HepG2 (cell line): Measurements from ENCODE around the gene SLC44A4. TPM values are rescaled to one million over a fixed set of nuclear protein-coding genes. Genes with fewer than 3 reads are reported as not detected.

Source experiments
- ADNP ChIP-seq: sonication (generic); formaldehyde crosslinking; IDR thresholded peaks from 2 replicates; pipeline ENCODE4 v1.4.0; 2020; ENCODE audit warnings: missing genetic modification reagents
- CBX1 ChIP-seq: IDR thresholded peaks from one replicate; pipeline ENCODE4 v1.6.1; 2016; ENCODE audit warnings: antibody characterized with exemption, low read depth
- FOXC1 ChIP-seq: sonication (generic); formaldehyde crosslinking; IDR thresholded peaks from 2 replicates; pipeline ENCODE4 v1.8.0; 2022; ENCODE audit warnings: mild to moderate bottlenecking, missing genetic modification reagents, borderline replicate concordance
- IKZF4 ChIP-seq: sonication (generic); formaldehyde crosslinking; IDR thresholded peaks from 2 replicates; pipeline ENCODE4 v1.5.1; 2020; ENCODE audit warnings: borderline replicate concordance, mild to moderate bottlenecking, low read depth, missing genetic modification reagents; ENCODE audit errors: not compliant biosample characterization
- MED1 ChIP-seq: sonication (generic); formaldehyde crosslinking; IDR thresholded peaks from 2 replicates; pipeline ENCODE4 v1.4.0; 2020; ENCODE audit warnings: missing genetic modification reagents
- NFRKB ChIP-seq: fragments of 450-650 bp; IDR thresholded peaks from 2 replicates; pipeline ENCODE4 v1.6.1; 2017
- NR1H2 ChIP-seq: sonication (generic); formaldehyde crosslinking; IDR thresholded peaks from 2 replicates; pipeline ENCODE4 v1.8.1; 2022; ENCODE audit warnings: low read depth, missing genetic modification reagents, borderline replicate concordance
- RBFOX2 ChIP-seq: fragments of 200-400 bp; formaldehyde crosslinking; IDR thresholded peaks from 2 replicates; pipeline ENCODE4 v1.6.1; 2017; ENCODE audit warnings: low read depth, mild to moderate bottlenecking, low read length
- SAFB2 ChIP-seq: sonication (generic); formaldehyde crosslinking; IDR thresholded peaks from 2 replicates; pipeline ENCODE4 v1.5.1; 2020; ENCODE audit warnings: missing genetic modification reagents, low read depth, mild to moderate bottlenecking, borderline replicate concordance
- SP5 ChIP-seq: IDR thresholded peaks from 2 replicates; pipeline ENCODE4 v1.6.1; 2016; ENCODE audit warnings: low read depth, borderline replicate concordance
- ZMYM4 ChIP-seq: sonication (generic); formaldehyde crosslinking; IDR thresholded peaks from 2 replicates; pipeline ENCODE4 v1.8.1; 2023; ENCODE audit warnings: mild to moderate bottlenecking, missing genetic modification reagents
- ZNF260 ChIP-seq: sonication (generic); formaldehyde crosslinking; IDR thresholded peaks from 2 replicates; pipeline ENCODE4 v1.4.0; 2020; ENCODE audit warnings: missing genetic modification reagents, low read depth, mild to moderate bottlenecking, borderline replicate concordance
- ZNF264 ChIP-seq: sonication (generic); formaldehyde crosslinking; IDR thresholded peaks from 2 replicates; pipeline ENCODE4 v1.4.0; 2020; ENCODE audit warnings: missing genetic modification reagents
- ZNF552 ChIP-seq: sonication (generic); formaldehyde crosslinking; IDR thresholded peaks from 2 replicates; pipeline ENCODE4 v1.9.0; 2022; ENCODE audit warnings: missing genetic modification reagents, mild to moderate bottlenecking, borderline replicate concordance
- ZNF567 ChIP-seq: sonication (generic); formaldehyde crosslinking; IDR thresholded peaks from 2 replicates; pipeline ENCODE4 v1.8.1; 2023; ENCODE audit warnings: mild to moderate bottlenecking, missing genetic modification reagents, borderline replicate concordance
- ZNF782 ChIP-seq: sonication (generic); formaldehyde crosslinking; IDR thresholded peaks from 2 replicates; pipeline ENCODE4 v1.4.0; 2020; ENCODE audit warnings: missing genetic modification reagents, mild to moderate bottlenecking, borderline replicate concordance
- polyA plus RNA-seq, 8 experiments: library from polyadenylated mRNA; depleted of rRNA in 3 of 8; stranded (reverse) in 7 of 8; unstranded in 1 of 8; fragments of >200 nt; fragmentation: Illumina TruSeq in 4 of 8; extraction: Trizol in 4 of 8; gene quantifications; 2 replicates each; pipeline versions ENCODE4 v1.2.1 to v1.2.3, GENCODE V29; 2011 to 2016; ENCODE audit warnings: low read depth in 4 of 8, missing spikeins in 1 of 8, mixed read lengths in 1 of 8; ENCODE audit not compliant: insufficient read depth in 1 of 8
- total RNA-seq, 5 experiments: library from RNA; depleted of rRNA; stranded (reverse); fragments of >200 nt; fragmentation: Illumina TruSeq; extraction: Trizol; gene quantifications; 2 replicates each; pipeline ENCODE4 v1.2.3, GENCODE V29; 2016; ENCODE audit warnings: low read depth in 1 of 5
- TF ChIP-seq, protein P1 (sequence below): sonication (generic); formaldehyde crosslinking; IDR thresholded peaks from 2 replicates; pipeline ENCODE4 v1.8.1; 2023; ENCODE audit warnings: mild to moderate bottlenecking, missing genetic modification reagents
- TF ChIP-seq, protein P2 (sequence below): sonication (generic); formaldehyde crosslinking; IDR thresholded peaks from 2 replicates; pipeline ENCODE4 v1.8.1; 2023; ENCODE audit warnings: mild to moderate bottlenecking, moderate library complexity, missing genetic modification reagents
- TF ChIP-seq, protein P3 (sequence below): IDR thresholded peaks from 2 replicates; pipeline ENCODE4 v1.6.1; 2016; ENCODE audit warnings: mild to moderate bottlenecking
- TF ChIP-seq, protein P4 (sequence below): sonication (generic); formaldehyde crosslinking; IDR thresholded peaks from 2 replicates; pipeline ENCODE4 v1.4.0; 2020; ENCODE audit warnings: missing genetic modification reagents, borderline replicate concordance
- TF ChIP-seq, protein P5 (sequence below): sonication (generic); formaldehyde crosslinking; IDR thresholded peaks from 2 replicates; pipeline ENCODE4 v1.8.0; 2022; ENCODE audit warnings: missing genetic modification reagents, low read depth, mild to moderate bottlenecking, borderline replicate concordance

The SLC44A4 gene
- total and polyA plus RNA-seq, 2 of the 13 experiments (the other 11 are each of a cell fraction or from before 2014, with no cell fraction given), result 3.5 to 5.9 TPM

DNA sequence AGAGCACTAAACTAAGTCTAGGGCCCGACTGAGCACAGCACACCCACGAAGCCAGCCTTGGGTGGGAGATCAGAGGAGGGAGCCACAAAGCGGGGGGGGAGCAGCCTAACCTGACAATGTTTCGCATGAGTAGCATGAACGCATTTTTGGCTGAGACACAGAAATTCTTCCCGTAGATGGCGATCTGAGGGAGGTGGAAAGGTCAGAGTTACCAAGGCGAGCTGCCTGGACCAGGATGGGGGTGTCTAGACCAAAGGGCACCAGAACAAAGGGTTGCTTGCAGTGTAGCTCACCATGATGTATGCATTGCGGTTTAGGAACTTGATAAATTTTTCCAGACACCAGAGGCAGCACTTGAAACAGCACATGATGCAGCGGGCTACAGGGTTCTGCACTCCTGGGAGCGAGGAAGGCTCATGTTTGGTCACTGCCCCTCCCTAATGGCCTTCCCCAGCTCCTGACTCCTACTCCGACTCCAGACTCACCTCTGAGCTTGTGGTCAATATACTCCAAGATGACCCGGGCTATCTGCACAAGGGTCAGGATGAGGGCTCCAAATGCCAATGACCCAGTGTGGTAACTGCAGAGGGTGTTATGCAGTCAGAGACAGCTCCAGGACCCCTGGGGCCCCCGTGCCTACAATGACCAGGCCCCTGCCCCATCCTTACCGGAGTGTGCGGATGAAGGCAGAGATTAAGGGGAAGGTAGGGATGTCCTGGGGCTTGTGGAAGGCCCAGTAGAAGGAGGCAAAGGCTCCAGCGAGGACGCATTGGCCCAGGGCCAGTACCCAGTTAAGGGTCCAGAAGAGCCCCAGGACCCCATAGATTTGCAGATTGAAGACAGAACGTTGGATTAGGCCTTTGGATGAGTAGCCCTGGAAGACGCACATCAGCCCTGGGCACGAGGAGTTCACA, 13.3 kb downstream of the SLC44A4 start (continued):
- TF ChIP-seq, protein P1, sequence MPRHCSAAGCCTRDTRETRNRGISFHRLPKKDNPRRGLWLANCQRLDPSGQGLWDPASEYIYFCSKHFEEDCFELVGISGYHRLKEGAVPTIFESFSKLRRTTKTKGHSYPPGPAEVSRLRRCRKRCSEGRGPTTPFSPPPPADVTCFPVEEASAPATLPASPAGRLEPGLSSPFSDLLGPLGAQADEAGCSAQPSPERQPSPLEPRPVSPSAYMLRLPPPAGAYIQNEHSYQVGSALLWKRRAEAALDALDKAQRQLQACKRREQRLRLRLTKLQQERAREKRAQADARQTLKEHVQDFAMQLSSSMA (CRISPR knock-in tag), result no peak
- no peak for TF ChIP-seq ADNP (CRISPR knock-in tag)
- TF ChIP-seq ZNF567 (CRISPR knock-in tag), result 0 out of 2 replicates have a peak, but pooled peaks have one; percentile 8
- peak; percentile 53; the same call in 1 of the 2 replicates for TF ChIP-seq ZNF552 (CRISPR knock-in tag)
- TF ChIP-seq SP5 (CRISPR knock-in tag), result peak; percentile 79; the same call in 1 of the 2 replicates
- TF ChIP-seq NFRKB, result no peak
- TF ChIP-seq, protein P2, sequence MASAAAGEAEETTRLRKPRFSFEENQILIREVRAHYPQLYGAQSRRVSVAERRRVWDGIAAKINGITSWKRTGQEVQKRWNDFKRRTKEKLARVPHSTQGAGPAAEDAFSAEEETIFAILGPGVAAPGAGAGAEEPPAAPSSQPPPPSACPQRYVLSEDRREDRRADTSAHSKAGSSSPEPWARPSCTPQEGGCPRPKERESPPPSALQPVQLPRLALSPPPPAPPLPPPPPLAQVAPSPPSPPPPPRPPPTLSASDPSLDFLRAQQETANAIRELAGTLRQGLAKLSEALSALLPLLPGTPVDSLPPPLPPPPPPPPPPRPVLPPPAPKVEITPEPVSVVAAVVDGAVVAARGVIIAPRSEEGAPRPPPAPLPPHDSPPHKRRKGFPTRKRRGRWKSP (CRISPR knock-in tag), result peak; percentile 61; the same call in 1 of the 2 replicates
- TF ChIP-seq IKZF4 (CRISPR knock-in tag), result no peak
- no peak for TF ChIP-seq ZNF260
- TF ChIP-seq, protein P3, sequence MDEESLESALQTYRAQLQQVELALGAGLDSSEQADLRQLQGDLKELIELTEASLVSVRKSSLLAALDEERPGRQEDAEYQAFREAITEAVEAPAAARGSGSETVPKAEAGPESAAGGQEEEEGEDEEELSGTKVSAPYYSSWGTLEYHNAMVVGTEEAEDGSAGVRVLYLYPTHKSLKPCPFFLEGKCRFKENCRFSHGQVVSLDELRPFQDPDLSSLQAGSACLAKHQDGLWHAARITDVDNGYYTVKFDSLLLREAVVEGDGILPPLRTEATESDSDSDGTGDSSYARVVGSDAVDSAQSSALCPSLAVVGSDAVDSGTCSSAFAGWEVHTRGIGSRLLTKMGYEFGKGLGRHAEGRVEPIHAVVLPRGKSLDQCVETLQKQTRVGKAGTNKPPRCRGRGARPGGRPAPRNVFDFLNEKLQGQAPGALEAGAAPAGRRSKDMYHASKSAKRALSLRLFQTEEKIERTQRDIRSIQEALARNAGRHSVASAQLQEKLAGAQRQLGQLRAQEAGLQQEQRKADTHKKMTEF (CRISPR knock-in tag), result peak; percentile 82
- TF ChIP-seq SAFB2, result peak; percentile 92; the same call in 1 of the 2 replicates
- peak; percentile 58 for TF ChIP-seq RBFOX2
- TF ChIP-seq CBX1, result peak; percentile 12
- TF ChIP-seq FOXC1, result peak; percentile 34; the same call in 1 of the 2 replicates
- peak; percentile 90 for TF ChIP-seq ZNF264 (CRISPR knock-in tag)
- TF ChIP-seq, protein P4, sequence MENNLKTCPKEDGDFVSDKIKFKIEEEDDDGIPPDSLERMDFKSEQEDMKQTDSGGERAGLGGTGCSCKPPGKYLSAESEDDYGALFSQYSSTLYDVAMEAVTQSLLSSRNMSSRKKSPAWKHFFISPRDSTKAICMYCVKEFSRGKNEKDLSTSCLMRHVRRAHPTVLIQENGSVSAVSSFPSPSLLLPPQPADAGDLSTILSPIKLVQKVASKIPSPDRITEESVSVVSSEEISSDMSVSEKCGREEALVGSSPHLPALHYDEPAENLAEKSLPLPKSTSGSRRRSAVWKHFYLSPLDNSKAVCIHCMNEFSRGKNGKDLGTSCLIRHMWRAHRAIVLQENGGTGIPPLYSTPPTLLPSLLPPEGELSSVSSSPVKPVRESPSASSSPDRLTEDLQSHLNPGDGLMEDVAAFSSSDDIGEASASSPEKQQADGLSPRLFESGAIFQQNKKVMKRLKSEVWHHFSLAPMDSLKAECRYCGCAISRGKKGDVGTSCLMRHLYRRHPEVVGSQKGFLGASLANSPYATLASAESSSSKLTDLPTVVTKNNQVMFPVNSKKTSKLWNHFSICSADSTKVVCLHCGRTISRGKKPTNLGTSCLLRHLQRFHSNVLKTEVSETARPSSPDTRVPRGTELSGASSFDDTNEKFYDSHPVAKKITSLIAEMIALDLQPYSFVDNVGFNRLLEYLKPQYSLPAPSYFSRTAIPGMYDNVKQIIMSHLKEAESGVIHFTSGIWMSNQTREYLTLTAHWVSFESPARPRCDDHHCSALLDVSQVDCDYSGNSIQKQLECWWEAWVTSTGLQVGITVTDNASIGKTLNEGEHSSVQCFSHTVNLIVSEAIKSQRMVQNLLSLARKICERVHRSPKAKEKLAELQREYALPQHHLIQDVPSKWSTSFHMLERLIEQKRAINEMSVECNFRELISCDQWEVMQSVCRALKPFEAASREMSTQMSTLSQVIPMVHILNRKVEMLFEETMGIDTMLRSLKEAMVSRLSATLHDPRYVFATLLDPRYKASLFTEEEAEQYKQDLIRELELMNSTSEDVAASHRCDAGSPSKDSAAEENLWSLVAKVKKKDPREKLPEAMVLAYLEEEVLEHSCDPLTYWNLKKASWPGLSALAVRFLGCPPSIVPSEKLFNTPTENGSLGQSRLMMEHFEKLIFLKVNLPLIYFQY (CRISPR knock-in tag), result peak; percentile 38; the same call in 1 of the 2 replicates
- peak; percentile 71; the same call in 1 of the 2 replicates for TF ChIP-seq ZMYM4 (CRISPR knock-in tag)
- peak; percentile 90 for TF ChIP-seq MED1 (CRISPR knock-in tag)
- TF ChIP-seq NR1H2 (CRISPR knock-in tag), result no peak
- no peak for TF ChIP-seq ZNF782
- TF ChIP-seq, protein P5, sequence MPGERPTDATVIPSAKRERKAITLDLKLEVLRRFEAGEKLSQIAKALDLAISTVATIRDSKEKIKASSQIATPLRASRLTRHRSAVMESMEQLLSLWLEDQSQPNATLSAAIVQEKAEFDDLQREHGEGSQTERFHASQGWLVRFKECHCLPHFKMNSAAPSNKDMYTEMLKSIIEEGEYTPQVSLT (CRISPR knock-in tag), result no peak
